HEK293 (cell line): ENCODE results near the gene KPTN.

Experiments used
- EGR2 ChIP-seq: fragments of 450-650 bp; formaldehyde crosslinking; IDR thresholded peaks from 2 replicates; pipeline ENCODE4 v1.5.1; 2016; ENCODE audit warnings: low read depth, missing biosample characterization, missing genetic modification characterization
- PRDM6 ChIP-seq: fragments of 450-650 bp; formaldehyde crosslinking; IDR thresholded peaks from 2 replicates; pipeline ENCODE4 v1.5.1; 2017; ENCODE audit warnings: missing biosample characterization, missing genetic modification characterization
- SCRT1 ChIP-seq: fragments of 450-650 bp; formaldehyde crosslinking; IDR thresholded peaks from 2 replicates; pipeline ENCODE4 v1.5.1; 2016; ENCODE audit warnings: missing biosample characterization, missing genetic modification characterization, borderline replicate concordance
- SP2 ChIP-seq: fragments of 450-650 bp; formaldehyde crosslinking; IDR thresholded peaks from 2 replicates; pipeline ENCODE4 v1.5.1; 2016; ENCODE audit warnings: missing biosample characterization, missing genetic modification characterization
- WT1 ChIP-seq: fragments of 450-650 bp; formaldehyde crosslinking; IDR thresholded peaks from 2 replicates; pipeline ENCODE4 v1.5.1; 2016; ENCODE audit warnings: missing biosample characterization, missing genetic modification characterization
- ZEB2 ChIP-seq: fragments of 450-650 bp; formaldehyde crosslinking; IDR thresholded peaks from 2 replicates; pipeline ENCODE4 v1.5.1; 2016; ENCODE audit warnings: missing biosample characterization, missing genetic modification characterization
- ZFHX2 ChIP-seq: fragments of 450-650 bp; formaldehyde crosslinking; conservative IDR thresholded peaks from 2 replicates; pipeline ENCODE4 v1.5.1; 2016; ENCODE audit warnings: missing biosample characterization, missing genetic modification characterization
- ZNF133 ChIP-seq: fragments of 450-650 bp; formaldehyde crosslinking; IDR thresholded peaks from 2 replicates; pipeline ENCODE4 v1.5.1; 2016; ENCODE audit warnings: missing biosample characterization, missing genetic modification characterization
- ZNF138 ChIP-seq: fragments of 450-650 bp; formaldehyde crosslinking; IDR thresholded peaks from 2 replicates; pipeline ENCODE4 v1.5.1; 2016; ENCODE audit warnings: missing biosample characterization, missing genetic modification characterization, borderline replicate concordance
- ZNF148 ChIP-seq: fragments of 450-650 bp; formaldehyde crosslinking; IDR thresholded peaks from 2 replicates; pipeline ENCODE4 v1.5.0; 2017; ENCODE audit warnings: missing biosample characterization, missing genetic modification characterization, borderline replicate concordance
- ZNF169 ChIP-seq: fragments of 450-650 bp; formaldehyde crosslinking; IDR thresholded peaks from 2 replicates; pipeline ENCODE4 v1.5.1; 2016; ENCODE audit warnings: missing biosample characterization, missing genetic modification characterization
- ZNF174 ChIP-seq: fragments of 450-650 bp; formaldehyde crosslinking; IDR thresholded peaks from 2 replicates; pipeline ENCODE4 v1.5.0; 2017; ENCODE audit warnings: missing biosample characterization, mild to moderate bottlenecking, missing genetic modification characterization
- ZNF19 ChIP-seq: fragments of 450-650 bp; formaldehyde crosslinking; IDR thresholded peaks from 2 replicates; pipeline ENCODE4; 2016; ENCODE audit warnings: missing biosample characterization, missing genetic modification characterization, low read depth
- ZNF23 ChIP-seq: fragments of 450-650 bp; formaldehyde crosslinking; IDR thresholded peaks from 2 replicates; pipeline ENCODE4 v1.5.1; 2016; ENCODE audit warnings: missing biosample characterization, missing genetic modification characterization, borderline replicate concordance
- ZNF311 ChIP-seq: fragments of 450-650 bp; formaldehyde crosslinking; IDR thresholded peaks from 2 replicates; pipeline ENCODE4 v1.5.1; 2017; ENCODE audit warnings: missing biosample characterization, missing genetic modification characterization, borderline replicate concordance
- ZNF362 ChIP-seq: fragments of 450-650 bp; formaldehyde crosslinking; IDR thresholded peaks from 2 replicates; pipeline ENCODE4 v1.5.1; 2016; ENCODE audit warnings: missing biosample characterization, missing genetic modification characterization
- ZNF394 ChIP-seq: fragments of 450-650 bp; formaldehyde crosslinking; IDR thresholded peaks from 2 replicates; pipeline ENCODE4 v1.5.1; 2016; ENCODE audit warnings: missing biosample characterization, missing genetic modification characterization, mild to moderate bottlenecking, moderate library complexity, borderline replicate concordance
- ZNF416 ChIP-seq: fragments of 450-650 bp; formaldehyde crosslinking; IDR thresholded peaks from 2 replicates; pipeline ENCODE4 v1.5.1; 2016; ENCODE audit warnings: missing biosample characterization, missing genetic modification characterization
- ZNF423 ChIP-seq: fragments of 450-650 bp; formaldehyde crosslinking; IDR thresholded peaks from 2 replicates; pipeline ENCODE4 v1.5.1; 2016; ENCODE audit warnings: missing biosample characterization, missing genetic modification characterization
- ZNF580 ChIP-seq: fragments of 450-650 bp; formaldehyde crosslinking; IDR thresholded peaks from 2 replicates; pipeline ENCODE4 v1.5.1; 2016; ENCODE audit warnings: missing biosample characterization, missing genetic modification characterization
- ZNF692 ChIP-seq: fragments of 450-650 bp; formaldehyde crosslinking; IDR thresholded peaks from 2 replicates; pipeline ENCODE4 v1.5.1; 2016; ENCODE audit warnings: missing biosample characterization, missing genetic modification characterization
- ZNF704 ChIP-seq: fragments of 450-650 bp; formaldehyde crosslinking; IDR thresholded peaks from 2 replicates; pipeline ENCODE4 v1.5.1; 2016; ENCODE audit warnings: missing biosample characterization, missing genetic modification characterization
- ZNF76 ChIP-seq: fragments of 450-650 bp; formaldehyde crosslinking; IDR thresholded peaks from 2 replicates; pipeline ENCODE4; 2016; ENCODE audit warnings: low read depth, missing biosample characterization, missing genetic modification characterization, borderline replicate concordance
- ZNF768 ChIP-seq: fragments of 450-650 bp; formaldehyde crosslinking; IDR thresholded peaks from 2 replicates; pipeline ENCODE4 v1.5.1; 2018; ENCODE audit warnings: missing biosample characterization, mild to moderate bottlenecking, missing genetic modification characterization
- ZNF843 ChIP-seq: fragments of 450-650 bp; formaldehyde crosslinking; IDR thresholded peaks from 2 replicates; pipeline ENCODE4 v1.5.1; 2016; ENCODE audit warnings: missing biosample characterization, missing genetic modification characterization
- TF ChIP-seq, protein P1 (sequence below): fragments of 450-650 bp; formaldehyde crosslinking; IDR thresholded peaks from 2 replicates; pipeline ENCODE4 v1.5.1; 2016; ENCODE audit warnings: missing biosample characterization, missing genetic modification characterization
- TF ChIP-seq, protein P2 (sequence below): fragments of 450-650 bp; formaldehyde crosslinking; IDR thresholded peaks from 2 replicates; pipeline ENCODE4 v1.5.1; 2017; ENCODE audit warnings: missing biosample characterization, missing genetic modification characterization

The KPTN gene

DNA sequence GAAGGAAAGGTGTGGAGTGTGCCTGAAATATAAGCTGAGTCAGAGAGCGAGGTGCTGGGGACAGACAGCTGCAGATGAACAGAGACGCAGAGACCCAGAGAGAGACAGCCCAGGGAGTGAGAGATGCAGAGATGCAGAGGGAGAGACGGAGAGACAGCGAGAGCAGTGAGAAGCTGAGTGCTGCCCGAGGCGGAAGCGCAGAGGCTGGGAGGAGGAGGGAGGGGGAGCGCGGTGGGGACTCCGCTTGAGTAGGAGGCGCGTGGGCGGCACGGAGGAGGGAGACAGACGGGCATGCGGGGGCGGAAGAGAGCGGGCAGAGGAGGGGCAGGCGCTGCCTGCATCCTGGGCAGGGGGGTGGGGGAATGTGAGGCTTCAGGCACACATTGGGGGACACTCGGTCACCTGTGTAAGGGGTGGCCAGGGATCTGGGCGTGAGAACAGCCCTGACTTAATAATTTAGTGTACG lies 38.0 kb downstream of the KPTN start (continued):
- TF ChIP-seq, protein P1, sequence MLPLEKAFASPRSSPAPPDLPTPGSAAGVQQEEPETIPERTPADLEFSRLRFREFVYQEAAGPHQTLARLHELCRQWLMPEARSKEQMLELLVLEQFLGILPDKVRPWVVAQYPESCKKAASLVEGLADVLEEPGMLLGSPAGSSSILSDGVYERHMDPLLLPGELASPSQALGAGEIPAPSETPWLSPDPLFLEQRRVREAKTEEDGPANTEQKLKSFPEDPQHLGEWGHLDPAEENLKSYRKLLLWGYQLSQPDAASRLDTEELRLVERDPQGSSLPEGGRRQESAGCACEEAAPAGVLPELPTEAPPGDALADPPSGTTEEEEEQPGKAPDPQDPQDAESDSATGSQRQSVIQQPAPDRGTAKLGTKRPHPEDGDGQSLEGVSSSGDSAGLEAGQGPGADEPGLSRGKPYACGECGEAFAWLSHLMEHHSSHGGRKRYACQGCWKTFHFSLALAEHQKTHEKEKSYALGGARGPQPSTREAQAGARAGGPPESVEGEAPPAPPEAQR (tag by site-specific recombination), result no peak
- TF ChIP-seq SP2 (tag by site-specific recombination) (peak; percentile 84), ZNF843 (tag by site-specific recombination) (no peak), ZNF416 (tag by site-specific recombination) (no peak), ZFHX2 (tag by site-specific recombination) (peak; percentile 100), ZNF768 (tag by site-specific recombination) (no peak), WT1 (tag by site-specific recombination) (peak; percentile 37; the same call in 1 of the 2 replicates), ZNF148 (tag by site-specific recombination) (no peak), ZNF394 (tag by site-specific recombination) (peak; percentile 72; the same call in 1 of the 2 replicates), ZNF423 (tag by site-specific recombination) (no peak), PRDM6 (tag by site-specific recombination) (no peak), ZNF169 (tag by site-specific recombination) (no peak), ZNF704 (no peak), ZNF76 (tag by site-specific recombination) (no peak), ZNF133 (tag by site-specific recombination) (no peak), ZNF138 (tag by site-specific recombination) (no peak), ZNF23 (tag by site-specific recombination) (no peak), EGR2 (tag by site-specific recombination) (peak; percentile 99), ZNF692 (tag by site-specific recombination) (no peak; the same call in none of the 2 replicates), ZNF362 (no peak), ZEB2 (tag by site-specific recombination) (no peak), ZNF19 (tag by site-specific recombination) (no peak), ZNF580 (tag by site-specific recombination) (no peak), ZNF174 (no peak), SCRT1 (tag by site-specific recombination) (no peak), ZNF311 (tag by site-specific recombination) (no peak)
- TF ChIP-seq, protein P2, sequence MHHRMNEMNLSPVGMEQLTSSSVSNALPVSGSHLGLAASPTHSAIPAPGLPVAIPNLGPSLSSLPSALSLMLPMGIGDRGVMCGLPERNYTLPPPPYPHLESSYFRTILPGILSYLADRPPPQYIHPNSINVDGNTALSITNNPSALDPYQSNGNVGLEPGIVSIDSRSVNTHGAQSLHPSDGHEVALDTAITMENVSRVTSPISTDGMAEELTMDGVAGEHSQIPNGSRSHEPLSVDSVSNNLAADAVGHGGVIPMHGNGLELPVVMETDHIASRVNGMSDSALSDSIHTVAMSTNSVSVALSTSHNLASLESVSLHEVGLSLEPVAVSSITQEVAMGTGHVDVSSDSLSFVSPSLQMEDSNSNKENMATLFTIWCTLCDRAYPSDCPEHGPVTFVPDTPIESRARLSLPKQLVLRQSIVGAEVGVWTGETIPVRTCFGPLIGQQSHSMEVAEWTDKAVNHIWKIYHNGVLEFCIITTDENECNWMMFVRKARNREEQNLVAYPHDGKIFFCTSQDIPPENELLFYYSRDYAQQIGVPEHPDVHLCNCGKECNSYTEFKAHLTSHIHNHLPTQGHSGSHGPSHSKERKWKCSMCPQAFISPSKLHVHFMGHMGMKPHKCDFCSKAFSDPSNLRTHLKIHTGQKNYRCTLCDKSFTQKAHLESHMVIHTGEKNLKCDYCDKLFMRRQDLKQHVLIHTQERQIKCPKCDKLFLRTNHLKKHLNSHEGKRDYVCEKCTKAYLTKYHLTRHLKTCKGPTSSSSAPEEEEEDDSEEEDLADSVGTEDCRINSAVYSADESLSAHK (tag by site-specific recombination), result no peak
